ENCODE results near the gene FAP. TPM values are rescaled to one million over a fixed set of nuclear protein-coding genes. Genes with fewer than 3 reads are reported as not detected.

FAP gene
- total RNA-seq, 2 experiments from 2014 or later, result not detected

- no peak overlapping the region for H3K27ac Mint-ChIP-seq
- CTCF ChIA-PET, result no interaction called here
- H3K27me3 Mint-ChIP-seq, result peaks cover 12% of the 10 kb centered on the region
- POLR2A ChIA-PET, result no interaction called here
- H3K4me1 Mint-ChIP-seq, result peaks cover 7% of the 10 kb centered on the region
- no peak for DNase-seq
- no peak overlapping the region for H3K4me3 Mint-ChIP-seq
- no peaks in the 10 kb centered on the region for H3K9me3 Mint-ChIP-seq
- H3K36me3 Mint-ChIP-seq (ENCODE audit: low read depth), result no peaks in the 10 kb centered on the region
These were observed 13.3 kb upstream of the FAP start for GRCh38 chr2:162256591-162256991.

- Mint-ChIP-seq H3K36me3 (ENCODE audit: low read depth) (no peaks in the 10 kb centered on the region), H3K4me1 (no peaks in the 10 kb centered on the region), H3K27ac (no peak overlapping the region), H3K27me3 (peaks cover 14% of the 10 kb centered on the region), H3K4me3 (no peak overlapping the region), H3K9me3 (no peaks in the 10 kb centered on the region)
- CTCF ChIA-PET, result no interaction called here
- no peak for DNase-seq
- POLR2A ChIA-PET, result no interaction called here
These were observed 11.1 kb upstream of the FAP start for GRCh38 chr2:162254236-162254871.

GRCh38 chr2:162253435-162253834 lies 10.2 kb upstream of the FAP start:
- H3K36me3 Mint-ChIP-seq (ENCODE audit: low read depth), result no peaks in the 10 kb centered on the region
- no peaks in the 10 kb centered on the region for H3K9me3 Mint-ChIP-seq
- H3K27ac Mint-ChIP-seq, result no peak overlapping the region
- H3K4me1 Mint-ChIP-seq, result no peaks in the 10 kb centered on the region
- no peak overlapping the region for H3K4me3 Mint-ChIP-seq
- ChIA-PET CTCF (interaction anchor here (1.1 kb wide), 1 partner anchor 45 kb away, joined by 3 read pairs; no protein-coding TSS in a partner anchor), POLR2A (no interaction called here)
- DNase-seq, result no peak
- peaks cover 14% of the 10 kb centered on the region for H3K27me3 Mint-ChIP-seq

- no peaks in the 10 kb centered on the region for H3K9me3 Mint-ChIP-seq
- peaks cover 15% of the 10 kb centered on the region for H3K27me3 Mint-ChIP-seq
- POLR2A ChIA-PET, result no interaction called here
- DNase-seq, result no peak
- no peaks in the 10 kb centered on the region for H3K4me1 Mint-ChIP-seq
- H3K36me3 Mint-ChIP-seq (ENCODE audit: low read depth), result no peaks in the 10 kb centered on the region
- no peak overlapping the region for H3K27ac Mint-ChIP-seq
- CTCF ChIA-PET, result interaction anchor here (1.1 kb wide), 1 partner anchor 46 kb away, joined by 3 read pairs; no protein-coding TSS in a partner anchor
- no peak overlapping the region for H3K4me3 Mint-ChIP-seq
These were observed 8.9 kb upstream of the FAP start for GRCh38 chr2:162252153-162252552.

GRCh38 chr2:162245781-162246180 lies 2.5 kb upstream of the FAP start:
- Mint-ChIP-seq H3K27me3 (peaks cover 23% of the 10 kb centered on the region), H3K27ac (no peak overlapping the region), H3K36me3 (ENCODE audit: low read depth) (no peaks in the 10 kb centered on the region), H3K4me3 (no peak overlapping the region), H3K4me1 (no peaks in the 10 kb centered on the region), H3K9me3 (no peaks in the 10 kb centered on the region)
- POLR2A ChIA-PET, result no interaction called here
- DNase-seq, result no peak
- CTCF ChIA-PET, result interaction anchor here (1.7 kb wide), 1 partner anchor 24 kb away, joined by 3 read pairs; no protein-coding TSS in a partner anchor

GRCh38 chr2:162245061-162245460 lies 1.8 kb upstream of the FAP start:
- Mint-ChIP-seq H3K4me3 (no peak overlapping the region), H3K27ac (no peak overlapping the region), H3K36me3 (ENCODE audit: low read depth) (no peaks in the 10 kb centered on the region), H3K27me3 (peaks cover 28% of the 10 kb centered on the region), H3K4me1 (no peaks in the 10 kb centered on the region), H3K9me3 (no peaks in the 10 kb centered on the region)
- no peak for DNase-seq
- ChIA-PET POLR2A (no interaction called here), CTCF (interaction anchor here (1.7 kb wide), 1 partner anchor 24 kb away, joined by 3 read pairs; no protein-coding TSS in a partner anchor)

- DNase-seq, result no peak
- Mint-ChIP-seq H3K4me1 (no peaks in the 10 kb centered on the region), H3K27ac (no peak overlapping the region), H3K27me3 (peaks cover 31% of the 10 kb centered on the region), H3K9me3 (no peaks in the 10 kb centered on the region), H3K36me3 (ENCODE audit: low read depth) (no peaks in the 10 kb centered on the region), H3K4me3 (no peak overlapping the region)
- CTCF ChIA-PET, result no interaction called here
- POLR2A ChIA-PET, result no interaction called here
These were observed 1.3 kb upstream of the FAP start for GRCh38 chr2:162244541-162245031.

- CTCF ChIA-PET, result interaction anchor here (3.0 kb wide), 1 partner anchor 23 kb away, joined by 16 read pairs; no protein-coding TSS in a partner anchor
These were observed 470 bp upstream of the FAP start for GRCh38 chr2:162243715-162244114.

GRCh38 chr2:162242586-162243280 lies 512 bp downstream of the FAP start:
- Mint-ChIP-seq H3K27me3 (peaks cover 27% of the 10 kb centered on the region), H3K27ac (no peak overlapping the region), H3K4me3 (no peak overlapping the region), H3K9me3 (no peaks in the 10 kb centered on the region), H3K36me3 (ENCODE audit: low read depth) (no peaks in the 10 kb centered on the region), H3K4me1 (no peaks in the 10 kb centered on the region)
- CTCF ChIA-PET, result interaction anchor here (0.7 to 3.0 kb wide), 2 partner anchors 19 to 22 kb away, joined by 3 to 16 read pairs; no protein-coding TSS in a partner anchor
- no peak for DNase-seq
- POLR2A ChIA-PET, result no interaction called here

More at GRCh38 chr2:162243715-162244114, 470 bp upstream of the FAP start:
- peaks cover 30% of the 10 kb centered on the region for H3K27me3 Mint-ChIP-seq
- H3K27ac Mint-ChIP-seq, result no peak overlapping the region
- H3K9me3 Mint-ChIP-seq, result no peaks in the 10 kb centered on the region
- no peaks in the 10 kb centered on the region for H3K4me1 Mint-ChIP-seq
- no peak overlapping the region for H3K4me3 Mint-ChIP-seq
- no peaks in the 10 kb centered on the region for H3K36me3 Mint-ChIP-seq (ENCODE audit: low read depth)
- no peak for DNase-seq
- POLR2A ChIA-PET, result no interaction called here

GRCh38 chr2:162241571-162241970 lies 1.7 kb downstream of the FAP start:
- DNase-seq, result no peak
- Mint-ChIP-seq H3K27me3 (peaks cover 26% of the 10 kb centered on the region), H3K9me3 (no peaks in the 10 kb centered on the region), H3K4me1 (no peaks in the 10 kb centered on the region), H3K4me3 (no peak overlapping the region), H3K27ac (no peak overlapping the region), H3K36me3 (ENCODE audit: low read depth) (no peaks in the 10 kb centered on the region)
- POLR2A ChIA-PET, result no interaction called here
- CTCF ChIA-PET, result interaction anchor here (0.9 to 3.0 kb wide), 2 partner anchors 21 to 57 kb away, joined by 4 to 16 read pairs; no protein-coding TSS in a partner anchor

GRCh38 chr2:162234620-162235462 lies 8.4 kb downstream of the FAP start:
- Mint-ChIP-seq H3K4me3 (no peak overlapping the region), H3K36me3 (ENCODE audit: low read depth) (no peaks in the 10 kb centered on the region), H3K27me3 (peaks cover 20% of the 10 kb centered on the region), H3K27ac (no peak overlapping the region), H3K4me1 (no peaks in the 10 kb centered on the region), H3K9me3 (no peaks in the 10 kb centered on the region)
- no peak for DNase-seq
- ChIA-PET POLR2A (no interaction called here), CTCF (interaction anchor here (2.5 kb wide), 1 partner anchor 13 kb away, joined by 22 read pairs; no protein-coding TSS in a partner anchor)

GRCh38 chr2:162233197-162233596 lies 10.0 kb downstream of the FAP start:
- Mint-ChIP-seq H3K36me3 (ENCODE audit: low read depth) (no peaks in the 10 kb centered on the region), H3K27ac (no peak overlapping the region), H3K27me3 (peaks cover 14% of the 10 kb centered on the region), H3K4me1 (no peaks in the 10 kb centered on the region), H3K4me3 (no peak overlapping the region), H3K9me3 (no peaks in the 10 kb centered on the region)
- DNase-seq, result no peak
- ChIA-PET POLR2A (no interaction called here), CTCF (interaction anchor here (0.6 to 2.5 kb wide), 2 partner anchors 12 to 64 kb away, joined by 3 to 22 read pairs; no protein-coding TSS in a partner anchor)

- no peak for DNase-seq
- Mint-ChIP-seq H3K4me3 (no peak overlapping the region), H3K27ac (no peak overlapping the region), H3K36me3 (ENCODE audit: low read depth) (no peaks in the 10 kb centered on the region), H3K27me3 (peaks cover 16% of the 10 kb centered on the region), H3K4me1 (no peaks in the 10 kb centered on the region), H3K9me3 (no peaks in the 10 kb centered on the region)
- ChIA-PET POLR2A (no interaction called here), CTCF (interaction anchor here (1.1 to 2.5 kb wide), 2 partner anchors 11 to 65 kb away, joined by 5 to 22 read pairs; no protein-coding TSS in a partner anchor)
These were observed 10.6 kb downstream of the FAP start for GRCh38 chr2:162232671-162233070.

All from activated CD4-positive, alpha-beta memory T cell treated with anti-CD3 and anti-CD28 coated beads, Interleukin-2, amount 10 ng/mL, durations not matched to agents 7 days and 5 days (primary cell).